H1 (cell line): ENCODE data around the gene PAQR4. TPM values are rescaled to one million over a fixed set of nuclear protein-coding genes. Genes with fewer than 3 reads are reported as not detected.

ENCODE experiments used
- CHD7 ChIP-seq: fragments of 300-600 bp; sonication (generic); IDR thresholded peaks from 2 replicates; pipeline ENCODE4 v1.7.1; 2012; ENCODE audit warnings: low read length, moderate library complexity, mild to moderate bottlenecking, inconsistent platforms; ENCODE audit not compliant: insufficient replicate concordance
- CREB1 ChIP-seq: IDR thresholded peaks from 2 replicates; pipeline ENCODE4 v1.6.1; 2012; ENCODE audit warnings: inconsistent platforms
- CTBP2 ChIP-seq: IDR thresholded peaks from 2 replicates; pipeline ENCODE4 v1.7.0; 2011; ENCODE audit warnings: borderline replicate concordance, mild to moderate bottlenecking, moderate library complexity, mixed read lengths, low read length; ENCODE audit not compliant: insufficient read depth, insufficient read length
- EZH2 ChIP-seq: fragments of 200-600 bp; sonication (generic); IDR thresholded peaks from 2 replicates; pipeline ENCODE4 v1.7.1; 2012; ENCODE audit warnings: low read depth, mild to moderate bottlenecking, moderate library complexity, low read length, inconsistent platforms; ENCODE audit not compliant: severe bottlenecking
- GABPA ChIP-seq: IDR thresholded peaks from 2 replicates; pipeline ENCODE4 v1.6.1; 2011; ENCODE audit warnings: mild to moderate bottlenecking, low read length, moderate library complexity, borderline replicate concordance; ENCODE audit not compliant: insufficient read depth
- JUND ChIP-seq: IDR thresholded peaks from 2 replicates; pipeline ENCODE4 v1.6.1; 2011; ENCODE audit warnings: mild to moderate bottlenecking, improper control_type of control experiment, low read length
- NRF1 ChIP-seq: IDR thresholded peaks from 2 replicates; pipeline ENCODE4 v1.6.1; 2011; ENCODE audit warnings: mild to moderate bottlenecking, low read depth, low read length, improper control_type of control experiment
- SUZ12 ChIP-seq: fragments of 200-600 bp; sonication (generic); IDR thresholded peaks from 2 replicates; pipeline ENCODE4 v1.6.1; 2012; ENCODE audit warnings: mild to moderate bottlenecking, inconsistent platforms, low read length, moderate library complexity, mixed read lengths
- TBP ChIP-seq: IDR thresholded peaks from 2 replicates; pipeline ENCODE4 v1.6.1; 2011; ENCODE audit warnings: low read depth, low read length, improper control_type of control experiment
- TEAD4 ChIP-seq: IDR thresholded peaks from 2 replicates; pipeline ENCODE4 v1.6.1; 2012; ENCODE audit warnings: low read depth, low read length, inconsistent platforms, mixed read lengths
- polyA plus RNA-seq, 7 experiments: library from polyadenylated mRNA; depleted of rRNA in 3 of 7; stranded (reverse) in 5 of 7; unstranded in 2 of 7; fragments of >200 nt in 5 of 7; fragments of 200-250 nt in 2 of 7; gene quantifications; 1 replicate in 5 of 7; 2 replicates in 1 of 7; 4 replicates in 1 of 7; pipeline versions ENCODE4 v1.2.1 to v1.2.3, GENCODE V29; 2011 to 2013; ENCODE audit warnings: missing spikeins in 2 of 7, mixed read lengths in 2 of 7
- total RNA-seq: library from RNA; stranded (reverse); fragmentation: NEBNext Ultra II Directional; extraction: Animal tissue kit (Norgen Biotek cat#: 25700); gene quantifications from 2 replicates; pipeline ENCODE4 v1.2.1, GENCODE V29; 2021

Gene PAQR4
- total and polyA plus RNA-seq, 2 of the 8 experiments (the other 6 are each of a cell fraction or from before 2014, with no cell fraction given): 28.2 to 34.6 TPM

DNA sequence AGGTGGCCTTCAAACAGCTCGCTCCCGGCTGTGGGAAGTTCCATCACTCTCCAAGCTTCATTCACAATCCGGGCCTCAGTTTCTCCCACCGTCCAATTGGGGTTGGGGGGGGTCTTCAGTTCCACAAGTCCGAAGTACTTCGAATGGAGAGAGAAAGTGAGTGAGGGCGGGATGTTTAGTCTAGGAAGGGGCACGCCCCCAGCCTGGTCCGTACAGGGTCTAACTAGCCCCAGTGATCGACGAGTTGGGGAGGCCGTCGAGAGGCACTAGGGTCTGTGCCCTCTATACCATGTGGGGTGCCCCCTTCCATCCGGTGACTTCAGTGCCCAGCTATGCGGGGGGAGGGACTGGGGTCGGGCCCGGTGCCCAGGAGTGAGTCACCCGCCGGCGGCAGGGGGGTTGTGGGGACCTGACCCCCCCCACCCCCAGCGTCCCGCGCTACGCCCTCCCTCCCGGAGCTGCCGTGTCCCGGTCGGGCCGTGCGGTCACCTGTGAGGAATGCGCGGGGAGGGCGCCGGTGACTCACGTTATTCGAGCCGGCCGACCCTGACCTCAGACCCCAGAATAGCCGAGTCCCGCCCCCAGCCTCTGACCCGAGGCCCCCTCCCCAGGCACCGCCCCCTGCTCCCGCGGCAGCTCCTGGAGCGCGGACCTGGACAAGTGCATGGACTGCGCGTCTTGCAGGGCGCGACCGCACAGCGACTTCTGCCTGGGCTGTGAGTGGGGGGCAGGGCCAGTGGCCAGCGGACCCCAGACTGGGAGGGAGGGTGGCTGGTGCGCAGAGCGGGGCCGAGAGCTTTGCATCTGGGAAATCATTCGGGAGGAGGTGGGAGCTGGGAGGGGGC, 51.7 kb downstream of the PAQR4 start (continued):
- TF ChIP-seq CHD7 (no peak), CTBP2 (no peak), TBP (peak; percentile 5; the same call in 1 of the 2 replicates), GABPA (no peak), TEAD4 (peak; percentile 4; the same call in 1 of the 2 replicates), SUZ12 (no peak), JUND (peak; percentile 92), NRF1 (no peak), CREB1 (peak; percentile 65), EZH2 (no peak)
